Choroid plexus epithelial cell (primary cell): ENCODE results near the gene FNDC3B.

Source experiments
- DNase-seq: peaks from one replicate; pipeline ENCODE4 v3.0.0-alpha.2; 2010; ENCODE audit warnings: low read depth
- H3K4me3 ChIP-seq: 2 replicates; pipeline ENCODE4 v1.5.1; 2011; ENCODE audit warnings: low read depth, mild to moderate bottlenecking, control low read depth, low read length, moderate library complexity
- CTCF ChIP-seq: conservative IDR thresholded peaks from 2 replicates; pipeline ENCODE4 v1.5.1; 2011; ENCODE audit warnings: low read depth, mild to moderate bottlenecking, control low read depth, inconsistent platforms, low read length, moderate library complexity

Gene FNDC3B

GRCh38 chr3:172222478-172223071 is 183.2 kb downstream of the FNDC3B start:
- DNase-seq = no peak
- no peak for TF ChIP-seq CTCF
- H3K4me3 ChIP-seq = no peak overlapping the region

- DNase-seq = no peak
- no peak overlapping the region for H3K4me3 ChIP-seq
- TF ChIP-seq CTCF = no peak
Observed at GRCh38 chr3:172223870-172224269, 184.5 kb downstream of the FNDC3B start.

GRCh38 chr3:172224560-172225214 is 185.3 kb downstream of the FNDC3B start:
- no peak overlapping the region for H3K4me3 ChIP-seq
- no peak for DNase-seq
- no peak for TF ChIP-seq CTCF

- DNase-seq = no peak
- no peak for TF ChIP-seq CTCF
- no peak overlapping the region for H3K4me3 ChIP-seq
Observed at GRCh38 chr3:172225215-172225707, 185.9 kb downstream of the FNDC3B start.

- no peak for DNase-seq
- H3K4me3 ChIP-seq = no peak overlapping the region
- no peak for TF ChIP-seq CTCF
Observed at GRCh38 chr3:172226831-172227230, 187.5 kb downstream of the FNDC3B start.

- no peak for DNase-seq
- no peak for TF ChIP-seq CTCF
- no peak overlapping the region for H3K4me3 ChIP-seq
Observed at GRCh38 chr3:172227340-172228035, 188.1 kb downstream of the FNDC3B start.
